OCI-LY3 (cell line): ENCODE results near the gene CDC42EP5.

ENCODE experiments used
- CTCF ChIP-seq: fragments of 200-600, 300-600 bp; sonication (generic); IDR thresholded peaks from 2 replicates; pipeline ENCODE4 v1.5.1; 2014; ENCODE audit warnings: antibody characterized with exemption, low read length, low read depth
- EZH2phosphoT487 ChIP-seq: fragments of 200-600 bp; shearing (Covaris generic); IDR thresholded peaks from 2 replicates; pipeline ENCODE4 v1.6.1; 2018; ENCODE audit warnings: antibody characterized with exemption, mixed run types, low read depth

GRCh38 chr19:54465426-54466109 lies 7.5 kb downstream of the CDC42EP5 start:
- TF ChIP-seq EZH2phosphoT487 (no peak), CTCF (no peak)
